Measurements from ENCODE around the gene TPRG1L. TPM values are rescaled to one million over a fixed set of nuclear protein-coding genes. Genes with fewer than 3 reads are reported as not detected.

Gene TPRG1L
- total and polyA plus RNA-seq, 4 donors: 35.4 to 51.0 (median 40.5) TPM

GRCh38 chr1:3603571-3604467, 21.0 kb upstream of the TPRG1L start:
- intact Hi-C loops (cut with DNase I): no loop called here
- H3K9me3 ChIP-seq (ENCODE audit: control insufficient read depth, low read length): no peaks in the 10 kb centered on the region
- no peaks in the 10 kb centered on the region for H3K4me1 ChIP-seq (ENCODE audit: control insufficient read depth in 1 of 2, insufficient read depth in 2 of 2, low read length in 2 of 2)
- no peaks in the 10 kb centered on the region for H3K27me3 ChIP-seq (ENCODE audit: control insufficient read depth in 1 of 2, insufficient read depth in 2 of 2, low read length in 1 of 2)
- no peak overlapping the region for H3K4me3 ChIP-seq (ENCODE audit: low read length in 2 of 2)
- WGBS, 2 donors: 68 to 75% methylated on average over 26 to 29 of the region's 29 CpGs
- no peaks in the 10 kb centered on the region for H3K36me3 ChIP-seq (ENCODE audit: control insufficient read depth in 1 of 2, insufficient read depth in 2 of 2, low read length in 1 of 2)
- ATAC-seq (ENCODE audit: low FRiP score) (no peak), DNase-seq (no peak)
- H3K27ac ChIP-seq (ENCODE audit: low read depth in 1 of 2, low read length in 2 of 2): no peak overlapping the region

GRCh38 chr1:3604468-3604974, 20.3 kb upstream of the TPRG1L start:
- no peak overlapping the region for H3K27ac ChIP-seq (ENCODE audit: low read depth in 1 of 2, low read length in 2 of 2)
- no peak for DNase-seq
- no peak overlapping the region for H3K4me3 ChIP-seq (ENCODE audit: low read length in 2 of 2)
- ATAC-seq (ENCODE audit: low FRiP score): no peak
- H3K4me1 ChIP-seq (ENCODE audit: control insufficient read depth in 1 of 2, insufficient read depth in 2 of 2, low read length in 2 of 2): no peaks in the 10 kb centered on the region
- H3K9me3 ChIP-seq (ENCODE audit: control insufficient read depth, low read length): no peaks in the 10 kb centered on the region
- WGBS, 2 donors: 96 to 97% methylated on average over 8 of the region's 8 CpGs
- H3K27me3 ChIP-seq (ENCODE audit: control insufficient read depth in 1 of 2, insufficient read depth in 2 of 2, low read length in 1 of 2): no peaks in the 10 kb centered on the region
- no peaks in the 10 kb centered on the region for H3K36me3 ChIP-seq (ENCODE audit: control insufficient read depth in 1 of 2, insufficient read depth in 2 of 2, low read length in 1 of 2)
- intact Hi-C loops (cut with DNase I): no loop called here

GRCh38 chr1:3604997-3605823, 19.6 kb upstream of the TPRG1L start:
- peaks cover 0 to 1% of the 10 kb centered on the region in 2 donors for H3K27me3 ChIP-seq (ENCODE audit: control insufficient read depth in 1 of 2, insufficient read depth in 2 of 2, low read length in 1 of 2)

DNA sequence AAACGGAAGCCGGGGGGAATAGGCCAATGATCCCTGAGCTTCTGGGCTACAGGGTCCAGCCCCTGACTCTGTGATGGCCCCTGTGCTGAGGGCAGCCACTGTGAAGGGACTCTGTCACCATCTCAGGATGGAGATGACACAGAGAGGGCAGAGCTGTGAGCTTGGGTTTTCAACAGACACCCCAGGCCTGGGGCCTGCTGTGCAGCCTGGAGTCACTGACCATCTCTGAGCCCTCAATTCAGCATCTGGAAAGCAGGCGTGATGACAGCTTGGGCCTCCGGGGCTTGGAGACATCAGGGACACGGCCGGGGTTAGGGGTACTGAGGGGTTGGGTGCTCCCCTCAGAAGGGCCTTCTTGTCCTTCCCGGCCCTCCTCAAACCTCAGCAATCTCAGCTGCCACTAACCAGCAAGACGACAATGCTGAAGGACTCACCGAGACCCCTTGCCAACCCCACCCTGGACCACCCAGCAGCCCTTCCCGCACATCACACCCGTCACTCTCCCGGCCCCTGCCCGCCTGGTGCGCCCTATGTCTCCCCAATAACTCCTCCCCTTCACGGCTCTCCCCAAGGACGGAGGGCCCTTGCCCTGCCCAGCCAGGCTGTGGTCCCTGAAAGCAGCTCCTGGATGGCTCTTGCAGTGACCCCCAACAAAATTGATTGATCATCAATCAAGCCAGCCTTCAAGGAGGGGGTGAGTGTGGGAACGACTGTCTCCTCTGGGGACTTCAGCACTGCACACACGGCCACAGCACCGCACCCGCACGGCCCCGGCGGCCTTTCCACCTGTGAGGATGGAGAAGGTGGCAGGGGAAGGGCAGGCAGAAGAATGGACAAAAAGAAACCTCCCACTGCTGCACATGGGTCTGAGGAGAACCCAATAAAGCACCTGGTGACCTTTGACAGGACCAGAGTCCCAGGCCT, 17.8 kb upstream of the TPRG1L start:
- intact Hi-C loops (cut with DNase I): no loop called here
- no peak overlapping the region for H3K27ac ChIP-seq (ENCODE audit: low read depth in 1 of 2, low read length in 2 of 2)
- no peak overlapping the region for H3K4me3 ChIP-seq (ENCODE audit: low read length in 2 of 2)
- WGBS, 2 donors: 87 to 89% methylated on average over 19 to 23 of the region's 23 CpGs
- H3K4me1 ChIP-seq (ENCODE audit: control insufficient read depth in 1 of 2, insufficient read depth in 2 of 2, low read length in 2 of 2): no peaks in the 10 kb centered on the region
- peaks cover 0 to 1% of the 10 kb centered on the region in 2 donors for H3K27me3 ChIP-seq (ENCODE audit: control insufficient read depth in 1 of 2, insufficient read depth in 2 of 2, low read length in 1 of 2)
- no peak for DNase-seq
- no peaks in the 10 kb centered on the region for H3K9me3 ChIP-seq (ENCODE audit: control insufficient read depth, low read length)
- H3K36me3 ChIP-seq (ENCODE audit: control insufficient read depth in 1 of 2, insufficient read depth in 2 of 2, low read length in 1 of 2): no peaks in the 10 kb centered on the region
- ATAC-seq (ENCODE audit: low FRiP score): no peak

More at GRCh38 chr1:3604997-3605823, 19.6 kb upstream of the TPRG1L start:
- intact Hi-C loops (cut with DNase I): no loop called here
- DNase-seq (no peak), ATAC-seq (ENCODE audit: low FRiP score) (no peak)
- WGBS, 2 donors: 81 to 95% methylated on average over 7 of the region's 7 CpGs
- Histone ChIP-seq H3K9me3 (ENCODE audit: control insufficient read depth, low read length) (no peaks in the 10 kb centered on the region), H3K4me3 (ENCODE audit: low read length in 2 of 2) (no peak overlapping the region), H3K36me3 (ENCODE audit: control insufficient read depth in 1 of 2, insufficient read depth in 2 of 2, low read length in 1 of 2) (no peaks in the 10 kb centered on the region), H3K27ac (ENCODE audit: low read depth in 1 of 2, low read length in 2 of 2) (no peak overlapping the region), H3K4me1 (ENCODE audit: control insufficient read depth in 1 of 2, insufficient read depth in 2 of 2, low read length in 2 of 2) (no peaks in the 10 kb centered on the region)

DNA sequence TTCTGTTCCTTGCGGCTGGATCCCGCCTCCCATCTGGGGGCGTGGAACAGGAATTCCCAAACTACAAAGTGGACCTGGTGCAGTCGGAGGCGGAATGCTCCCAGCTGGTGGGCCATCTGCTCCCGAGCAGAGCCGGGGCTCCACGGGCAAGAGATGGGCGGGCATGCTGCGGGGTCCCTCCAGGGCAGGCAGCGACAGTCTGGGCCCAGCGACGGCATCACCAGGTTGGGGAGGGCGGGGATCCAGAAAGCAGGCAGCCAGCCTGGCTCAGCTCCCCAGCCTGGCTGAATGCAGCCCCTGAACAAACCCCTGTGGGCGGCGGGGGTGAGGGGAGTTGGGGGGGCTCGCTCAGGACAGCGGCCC, 17.1 kb upstream of the TPRG1L start:
- Histone ChIP-seq H3K4me1 (ENCODE audit: control insufficient read depth in 1 of 2, insufficient read depth in 2 of 2, low read length in 2 of 2) (no peaks in the 10 kb centered on the region), H3K27me3 (ENCODE audit: control insufficient read depth in 1 of 2, insufficient read depth in 2 of 2, low read length in 1 of 2) (peaks cover 0 to 1% of the 10 kb centered on the region in 2 donors), H3K4me3 (ENCODE audit: low read length in 2 of 2) (no peak overlapping the region), H3K9me3 (ENCODE audit: control insufficient read depth, low read length) (no peaks in the 10 kb centered on the region), H3K27ac (ENCODE audit: low read depth in 1 of 2, low read length in 2 of 2) (no peak overlapping the region), H3K36me3 (ENCODE audit: control insufficient read depth in 1 of 2, insufficient read depth in 2 of 2, low read length in 1 of 2) (no peaks in the 10 kb centered on the region)
- DNase-seq (no peak), ATAC-seq (ENCODE audit: low FRiP score) (no peak)
- intact Hi-C loops (cut with DNase I): no loop called here
- 80% methylated on average over 18 of the region's 18 CpGs for WGBS, 2 donors

DNA sequence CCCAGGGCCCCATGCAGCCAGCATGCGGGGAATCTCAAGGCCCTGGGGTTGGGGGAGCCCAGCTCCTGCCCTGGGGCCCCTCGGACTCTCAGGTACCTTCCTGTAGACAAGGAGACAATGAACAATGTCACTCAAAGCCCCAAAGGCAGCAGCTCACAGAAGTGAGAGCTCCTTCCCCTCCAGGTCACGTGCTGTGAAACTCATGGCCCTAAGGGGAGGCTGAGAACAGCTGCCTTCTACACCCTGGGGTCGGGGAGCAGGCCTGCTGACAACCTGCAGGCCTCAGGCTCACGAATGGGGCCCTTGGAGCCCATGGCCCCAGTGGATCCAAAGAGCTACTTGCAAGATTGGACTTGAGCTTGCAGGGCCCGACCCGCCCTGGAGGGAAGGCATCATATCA, 16.7 kb upstream of the TPRG1L start:
- ATAC-seq (ENCODE audit: low FRiP score): no peak
- H3K27me3 ChIP-seq (ENCODE audit: control insufficient read depth in 1 of 2, insufficient read depth in 2 of 2, low read length in 1 of 2): peaks cover 0 to 1% of the 10 kb centered on the region in 2 donors
- H3K4me1 ChIP-seq (ENCODE audit: control insufficient read depth in 1 of 2, insufficient read depth in 2 of 2, low read length in 2 of 2): no peaks in the 10 kb centered on the region
- no peak for DNase-seq
- H3K36me3 ChIP-seq (ENCODE audit: control insufficient read depth in 1 of 2, insufficient read depth in 2 of 2, low read length in 1 of 2): no peaks in the 10 kb centered on the region
- WGBS, 2 donors: 88% methylated on average over 7 of the region's 7 CpGs
- H3K27ac ChIP-seq (ENCODE audit: low read depth in 1 of 2, low read length in 2 of 2): no peak overlapping the region
- H3K4me3 ChIP-seq (ENCODE audit: low read length in 2 of 2): no peak overlapping the region
- intact Hi-C loops (cut with DNase I): no loop called here
- no peaks in the 10 kb centered on the region for H3K9me3 ChIP-seq (ENCODE audit: control insufficient read depth, low read length)

- H3K27ac ChIP-seq (ENCODE audit: low read depth in 1 of 2, low read length in 2 of 2): no peak overlapping the region
- ATAC-seq (ENCODE audit: low FRiP score) (no peak), DNase-seq (no peak)
- no peaks in the 10 kb centered on the region for H3K36me3 ChIP-seq (ENCODE audit: control insufficient read depth in 1 of 2, insufficient read depth in 2 of 2, low read length in 1 of 2)
- intact Hi-C loops (cut with DNase I): no loop called here
- H3K4me1 ChIP-seq (ENCODE audit: control insufficient read depth in 1 of 2, insufficient read depth in 2 of 2, low read length in 2 of 2): no peaks in the 10 kb centered on the region
- peaks cover 0 to 1% of the 10 kb centered on the region in 2 donors for H3K27me3 ChIP-seq (ENCODE audit: control insufficient read depth in 1 of 2, insufficient read depth in 2 of 2, low read length in 1 of 2)
- no peak overlapping the region for H3K4me3 ChIP-seq (ENCODE audit: low read length in 2 of 2)
- H3K9me3 ChIP-seq (ENCODE audit: control insufficient read depth, low read length): no peaks in the 10 kb centered on the region
- WGBS, 2 donors: 66 to 75% methylated on average over 22 of the region's 22 CpGs
Measured at GRCh38 chr1:3609016-3609768, 15.6 kb upstream of the TPRG1L start.
